Osteocyte (in vitro differentiated cells): ENCODE results near the gene WDR7. TPM values are rescaled to one million over a fixed set of nuclear protein-coding genes. Genes with fewer than 3 reads are reported as not detected.

Experiments used
- DNase-seq: peaks from one replicate; pipeline ENCODE4 v3.0.0; 2021; ENCODE audit warnings: mixed read lengths; ENCODE audit not compliant: unreplicated experiment; ENCODE audit errors: extremely low spot score
- H3K27ac Mint-ChIP-seq: one replicate; pipeline ENCODE4 v1.8.0; 2021; ENCODE audit warnings: mild to moderate bottlenecking, mixed read lengths; ENCODE audit not compliant: unreplicated experiment
- H3K27me3 Mint-ChIP-seq: one replicate; pipeline ENCODE4 v1.8.0; 2021; ENCODE audit warnings: mixed read lengths; ENCODE audit not compliant: unreplicated experiment
- H3K36me3 Mint-ChIP-seq: one replicate; pipeline ENCODE4 v1.8.0; 2021; ENCODE audit warnings: mixed read lengths; ENCODE audit not compliant: unreplicated experiment
- H3K4me1 Mint-ChIP-seq: one replicate; pipeline ENCODE4 v1.8.0; 2021; ENCODE audit warnings: mixed read lengths; ENCODE audit not compliant: unreplicated experiment
- H3K4me3 Mint-ChIP-seq: one replicate; pipeline ENCODE4 v1.8.0; 2021; ENCODE audit warnings: mild to moderate bottlenecking, moderate library complexity, mixed read lengths; ENCODE audit not compliant: unreplicated experiment
- H3K9me3 Mint-ChIP-seq: one replicate; pipeline ENCODE4 v1.8.0; 2021; ENCODE audit warnings: mixed read lengths; ENCODE audit not compliant: unreplicated experiment
- CTCF ChIP-seq: fragments of 200-600 bp; sonication (generic); IDR thresholded peaks from 2 replicates; pipeline ENCODE4 v1.5.0; 2021; ENCODE audit warnings: antibody characterized with exemption, mild to moderate bottlenecking, moderate library complexity
- total RNA-seq: library from RNA; stranded (reverse); gene quantifications from 2 replicates; pipeline ENCODE4 v1.2.1, GENCODE V29; 2021

The WDR7 gene
- total RNA-seq, 1 donor from 2014 or later: 25.9 TPM

DNA sequence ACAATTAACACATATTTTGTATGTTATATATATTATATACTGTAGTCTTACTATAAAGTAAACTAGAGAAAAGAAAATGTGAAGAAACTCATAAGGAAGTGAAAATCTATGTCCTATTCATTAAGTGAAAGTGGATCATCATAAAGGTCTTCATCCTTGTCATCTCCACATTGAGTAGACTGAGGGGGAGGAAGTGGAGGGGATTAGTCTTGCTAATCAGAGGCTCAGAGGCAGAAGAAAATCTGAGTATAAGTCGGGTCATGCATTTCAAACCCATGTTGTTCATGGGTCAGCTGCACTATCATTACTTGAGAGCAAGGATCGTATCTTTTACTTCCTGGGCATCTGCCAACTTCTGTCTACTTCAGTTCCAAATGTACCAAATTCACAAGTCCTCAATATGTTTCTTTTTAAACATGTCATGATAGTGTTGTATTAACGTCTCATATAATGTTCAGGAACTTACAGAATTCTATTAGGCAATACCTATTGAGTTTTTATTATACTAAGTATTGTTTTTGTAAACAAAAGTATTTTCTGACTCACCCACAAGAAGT, 286.8 kb downstream of the WDR7 start:
- H3K4me3 Mint-ChIP-seq: no peak overlapping the region
- H3K9me3 Mint-ChIP-seq: no peaks in the 10 kb centered on the region
- no peaks in the 10 kb centered on the region for H3K27me3 Mint-ChIP-seq
- no peaks in the 10 kb centered on the region for H3K4me1 Mint-ChIP-seq
- peaks cover 6% of the 10 kb centered on the region for H3K36me3 Mint-ChIP-seq
- no peak for DNase-seq
- no peak for TF ChIP-seq CTCF
- H3K27ac Mint-ChIP-seq: no peak overlapping the region

DNA sequence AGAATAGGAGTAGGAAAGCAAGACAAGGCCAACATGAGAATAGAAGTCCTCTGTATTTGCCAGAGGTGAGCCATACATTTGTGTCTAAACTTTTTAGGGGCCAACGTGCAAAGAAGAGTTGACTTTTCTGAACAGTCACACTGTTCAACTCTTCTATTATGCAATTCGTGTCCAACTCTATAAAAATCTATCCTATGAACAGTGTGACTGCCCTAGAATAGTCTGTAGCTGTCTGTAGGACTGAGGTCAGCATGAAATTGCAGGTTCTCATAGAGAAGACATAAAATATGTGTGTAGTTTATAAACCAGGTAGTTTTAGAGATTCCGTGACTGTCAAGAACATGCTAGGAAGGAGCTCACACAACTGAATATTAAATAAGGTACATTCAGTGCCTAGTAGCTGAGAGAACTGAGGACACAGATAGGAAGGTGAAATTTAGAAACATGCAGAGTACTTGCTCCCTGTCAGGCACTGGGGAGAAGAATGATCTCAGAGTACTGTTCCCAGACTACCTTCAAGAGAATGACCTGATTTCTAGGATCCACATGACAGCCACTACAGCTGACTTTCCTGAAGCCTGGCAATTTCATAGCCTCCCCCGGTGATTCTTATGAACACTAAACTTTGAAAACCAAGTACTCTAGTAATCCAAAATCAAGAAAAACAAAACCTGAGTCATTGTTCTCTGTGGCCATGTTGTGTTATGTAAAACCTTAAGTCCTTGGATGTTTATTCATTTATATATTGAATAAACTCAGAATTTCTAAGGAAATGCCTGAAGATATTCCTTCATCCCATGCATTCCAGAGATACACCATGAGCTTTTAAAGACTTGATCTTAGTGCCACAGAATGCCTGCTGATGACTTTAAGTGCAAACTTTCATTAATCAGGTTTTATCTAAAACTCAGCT, 294.3 kb downstream of the WDR7 start:
- no peak for DNase-seq
- no peaks in the 10 kb centered on the region for H3K9me3 Mint-ChIP-seq
- H3K27ac Mint-ChIP-seq: no peak overlapping the region
- H3K4me1 Mint-ChIP-seq: no peaks in the 10 kb centered on the region
- TF ChIP-seq CTCF: no peak
- H3K36me3 Mint-ChIP-seq: peaks cover 2% of the 10 kb centered on the region
- no peak overlapping the region for H3K4me3 Mint-ChIP-seq
- H3K27me3 Mint-ChIP-seq: no peaks in the 10 kb centered on the region

DNA sequence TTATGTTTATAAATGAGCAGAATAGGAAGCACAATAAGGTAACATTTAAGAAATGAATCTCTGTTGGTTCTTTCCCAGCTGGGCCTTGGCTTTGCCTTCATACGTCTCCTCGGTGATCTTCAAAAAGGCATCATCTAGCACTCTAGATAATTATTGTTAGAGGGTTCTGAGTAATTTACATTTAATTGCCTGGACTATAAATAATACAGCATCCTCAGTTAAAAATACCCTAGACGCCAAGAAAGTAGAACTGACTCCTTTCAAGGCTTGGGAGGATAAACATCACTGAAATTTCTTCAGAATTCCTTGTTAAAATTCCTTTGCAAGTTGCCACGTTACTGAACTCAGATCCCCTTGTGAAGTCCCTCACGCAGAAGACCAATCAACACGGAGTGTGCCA, 296.1 kb downstream of the WDR7 start:
- Mint-ChIP-seq H3K4me3 (no peak overlapping the region), H3K4me1 (peaks cover 4% of the 10 kb centered on the region), H3K27ac (no peak overlapping the region), H3K36me3 (peaks cover 2% of the 10 kb centered on the region), H3K9me3 (no peaks in the 10 kb centered on the region), H3K27me3 (no peaks in the 10 kb centered on the region)
- DNase-seq: no peak
- no peak for TF ChIP-seq CTCF

DNA sequence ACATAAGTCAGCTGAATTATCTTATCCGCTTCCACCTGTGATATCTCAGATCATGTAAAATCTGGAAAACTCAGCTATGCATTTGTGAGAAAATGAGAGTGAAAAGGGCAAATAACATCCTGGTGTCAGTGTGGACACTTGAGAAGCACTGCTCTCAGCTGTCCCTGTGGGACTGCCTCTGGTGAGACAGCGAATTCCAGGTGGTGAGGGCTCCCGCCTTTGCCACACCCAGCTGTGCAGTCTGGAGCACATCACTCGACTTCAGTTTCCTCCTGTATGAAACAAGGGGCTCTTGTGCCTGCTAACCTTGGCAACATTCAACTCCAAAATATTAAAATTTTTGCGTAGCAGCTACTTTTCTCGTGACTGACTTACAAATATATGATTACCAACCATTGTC, 300.9 kb downstream of the WDR7 start:
- Mint-ChIP-seq H3K4me3 (no peak overlapping the region), H3K27ac (no peak overlapping the region), H3K27me3 (no peaks in the 10 kb centered on the region), H3K4me1 (peaks cover 4% of the 10 kb centered on the region), H3K9me3 (no peaks in the 10 kb centered on the region), H3K36me3 (peaks cover 4% of the 10 kb centered on the region)
- TF ChIP-seq CTCF: no peak
- no peak for DNase-seq

DNA sequence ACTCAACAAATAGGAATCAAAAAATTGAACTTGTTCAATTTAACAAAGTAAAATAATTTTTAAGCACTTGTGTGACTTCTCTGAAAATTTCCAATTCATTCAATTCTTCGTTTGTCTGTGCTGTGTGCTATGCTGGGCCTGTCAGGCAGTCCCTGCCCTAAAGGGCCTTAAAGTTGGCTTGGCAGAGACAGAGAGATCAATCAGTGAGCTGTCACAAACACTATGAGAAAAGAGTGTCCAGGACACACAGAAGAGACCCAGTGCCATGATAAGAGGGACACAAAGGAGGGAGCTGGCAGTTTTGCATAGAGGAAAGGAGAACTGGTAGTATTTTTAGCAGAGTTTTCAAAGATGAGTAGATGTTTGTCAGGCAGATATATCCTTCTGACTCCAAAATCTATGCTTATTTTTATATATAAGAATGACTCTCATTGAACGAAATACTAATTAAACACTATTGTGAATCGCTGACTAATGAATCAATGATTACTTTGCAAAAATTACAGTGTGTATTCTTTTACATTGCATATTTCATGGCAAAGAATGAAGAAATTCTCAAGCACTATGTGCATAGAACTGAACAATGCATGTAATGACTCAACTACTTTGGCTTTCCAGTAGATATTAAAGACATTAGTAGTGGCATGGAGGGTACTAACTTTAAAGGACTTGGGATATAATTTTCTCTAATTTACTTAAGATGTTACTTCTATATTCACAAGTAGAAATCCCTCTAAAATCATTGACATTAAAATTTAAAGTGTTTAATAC, 302.5 kb downstream of the WDR7 start:
- TF ChIP-seq CTCF: no peak
- Mint-ChIP-seq H3K4me3 (no peak overlapping the region), H3K4me1 (peaks cover 4% of the 10 kb centered on the region), H3K36me3 (peaks cover 7% of the 10 kb centered on the region), H3K27ac (no peak overlapping the region), H3K9me3 (no peaks in the 10 kb centered on the region), H3K27me3 (no peaks in the 10 kb centered on the region)
- DNase-seq: no peak
